B cell (primary cell): ENCODE measurements around the gene SLC8B1.

ENCODE experiments used
- CTCF ChIP-seq: fragments of 200-600 bp; IDR thresholded peaks from one replicate; pipeline ENCODE4 v1.8.0; 2022; ENCODE audit warnings: antibody characterized with exemption, mild to moderate bottlenecking
- EZH2 ChIP-seq: IDR thresholded peaks from 2 replicates; pipeline ENCODE4 v1.6.1; 2012; ENCODE audit warnings: borderline replicate concordance, low read depth, mild to moderate bottlenecking, moderate library complexity, low read length; ENCODE audit not compliant: insufficient read depth, poor library complexity, severe bottlenecking

GRCh38 chr12:113251404-113252070 is 83.4 kb downstream of the SLC8B1 start:
- TF ChIP-seq EZH2 (no peak), CTCF (no peak)
